ENCODE measurements around the gene AKT3.

GRCh38 chr1:243596431-243597062 lies 253.5 kb downstream of the AKT3 start:
- TF ChIP-seq, protein P1, sequence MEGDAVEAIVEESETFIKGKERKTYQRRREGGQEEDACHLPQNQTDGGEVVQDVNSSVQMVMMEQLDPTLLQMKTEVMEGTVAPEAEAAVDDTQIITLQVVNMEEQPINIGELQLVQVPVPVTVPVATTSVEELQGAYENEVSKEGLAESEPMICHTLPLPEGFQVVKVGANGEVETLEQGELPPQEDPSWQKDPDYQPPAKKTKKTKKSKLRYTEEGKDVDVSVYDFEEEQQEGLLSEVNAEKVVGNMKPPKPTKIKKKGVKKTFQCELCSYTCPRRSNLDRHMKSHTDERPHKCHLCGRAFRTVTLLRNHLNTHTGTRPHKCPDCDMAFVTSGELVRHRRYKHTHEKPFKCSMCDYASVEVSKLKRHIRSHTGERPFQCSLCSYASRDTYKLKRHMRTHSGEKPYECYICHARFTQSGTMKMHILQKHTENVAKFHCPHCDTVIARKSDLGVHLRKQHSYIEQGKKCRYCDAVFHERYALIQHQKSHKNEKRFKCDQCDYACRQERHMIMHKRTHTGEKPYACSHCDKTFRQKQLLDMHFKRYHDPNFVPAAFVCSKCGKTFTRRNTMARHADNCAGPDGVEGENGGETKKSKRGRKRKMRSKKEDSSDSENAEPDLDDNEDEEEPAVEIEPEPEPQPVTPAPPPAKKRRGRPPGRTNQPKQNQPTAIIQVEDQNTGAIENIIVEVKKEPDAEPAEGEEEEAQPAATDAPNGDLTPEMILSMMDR (optimal IDR thresholded peaks at IDR 0.05 in 1 of 3, IDR thresholded peaks at IDR 0.05 in 1 of 3, conservative IDR thresholded peaks at IDR 0.05 in 1 of 3; ENCODE audit: extremely low read depth in 1 of 3, insufficient read depth in 2 of 3, low read length in 3 of 3) = no peak
- TF ChIP-seq EZH2 (IDR thresholded peaks at IDR 0.05; ENCODE audit: low read length) = no peak
